SK-N-SH treated with all-trans-retinoic acid at 6 μM for 48 hours (cell line): ENCODE data around the gene SMOC2.

Experiments
- GLIS3 ChIP-seq: fragments of 250-450 bp; sonication (Bioruptor Pico); IDR thresholded peaks from 2 replicates; pipeline ENCODE4 v1.5.0; 2020; ENCODE audit warnings: mild to moderate bottlenecking, moderate library complexity
- ZC3H10 ChIP-seq: fragments of 250-450 bp; sonication (Bioruptor Pico); IDR thresholded peaks from 2 replicates; pipeline ENCODE4 v1.5.1; 2021; ENCODE audit warnings: mild to moderate bottlenecking, moderate library complexity
- ZFP3 ChIP-seq: fragments of 250-450 bp; sonication (Bioruptor Pico); IDR thresholded peaks from 2 replicates; pipeline ENCODE4 v1.5.0; 2020; ENCODE audit warnings: mild to moderate bottlenecking, moderate library complexity
- TF ChIP-seq, protein P1 (sequence below): fragments of 250-450 bp; sonication (Bioruptor Pico); IDR thresholded peaks from 2 replicates; pipeline ENCODE4 v1.8.0; 2020; ENCODE audit warnings: mild to moderate bottlenecking, moderate library complexity, borderline replicate concordance

- TF ChIP-seq, protein P1, sequence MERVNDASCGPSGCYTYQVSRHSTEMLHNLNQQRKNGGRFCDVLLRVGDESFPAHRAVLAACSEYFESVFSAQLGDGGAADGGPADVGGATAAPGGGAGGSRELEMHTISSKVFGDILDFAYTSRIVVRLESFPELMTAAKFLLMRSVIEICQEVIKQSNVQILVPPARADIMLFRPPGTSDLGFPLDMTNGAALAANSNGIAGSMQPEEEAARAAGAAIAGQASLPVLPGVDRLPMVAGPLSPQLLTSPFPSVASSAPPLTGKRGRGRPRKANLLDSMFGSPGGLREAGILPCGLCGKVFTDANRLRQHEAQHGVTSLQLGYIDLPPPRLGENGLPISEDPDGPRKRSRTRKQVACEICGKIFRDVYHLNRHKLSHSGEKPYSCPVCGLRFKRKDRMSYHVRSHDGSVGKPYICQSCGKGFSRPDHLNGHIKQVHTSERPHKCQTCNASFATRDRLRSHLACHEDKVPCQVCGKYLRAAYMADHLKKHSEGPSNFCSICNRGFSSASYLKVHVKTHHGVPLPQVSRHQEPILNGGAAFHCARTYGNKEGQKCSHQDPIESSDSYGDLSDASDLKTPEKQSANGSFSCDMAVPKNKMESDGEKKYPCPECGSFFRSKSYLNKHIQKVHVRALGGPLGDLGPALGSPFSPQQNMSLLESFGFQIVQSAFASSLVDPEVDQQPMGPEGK (CRISPR knock-in tag), result no peak
- TF ChIP-seq ZC3H10 (CRISPR knock-in tag) (no peak), GLIS3 (CRISPR knock-in tag) (no peak), ZFP3 (CRISPR knock-in tag) (no peak)
Observed at GRCh38 chr6:168704678-168705077, 263.7 kb downstream of the SMOC2 start.
